Mesendoderm (in vitro differentiated cells): ENCODE measurements around the gene NYNRIN.

Experiments used
- DNase-seq: peaks from one replicate; pipeline ENCODE4 v3.0.0; 2013
- H2AK5ac ChIP-seq: 2 replicates; pipeline ENCODE4 v1.6.1; 2013; ENCODE audit warnings: low read length, inconsistent platforms
- H2BK120ac ChIP-seq: 2 replicates; pipeline ENCODE4 v1.6.1; 2013; ENCODE audit warnings: low read depth, mild to moderate bottlenecking, low read length, moderate library complexity, mixed read lengths
- H2BK15ac ChIP-seq: replicated peaks from 2 replicates; pipeline ENCODE4 v1.6.1; 2013; ENCODE audit warnings: low read depth, mild to moderate bottlenecking, moderate library complexity
- H2BK5ac ChIP-seq: 2 replicates; pipeline ENCODE4 v1.6.1; 2013; ENCODE audit warnings: low read length, inconsistent platforms
- H3K18ac ChIP-seq: 2 replicates; pipeline ENCODE4 v1.6.1; 2013; ENCODE audit warnings: mild to moderate bottlenecking, low read length, mixed read lengths
- H3K23ac ChIP-seq: one replicate; pipeline ENCODE4 v1.6.1; 2013; ENCODE audit warnings: low read length
- H3K27ac ChIP-seq: 2 replicates; pipeline ENCODE4 v1.5.1; 2013; ENCODE audit warnings: low read depth, mild to moderate bottlenecking, inconsistent platforms, low read length, moderate library complexity
- H3K27me3 ChIP-seq: 2 replicates; pipeline ENCODE4 v1.6.1; 2013; ENCODE audit warnings: low read length, control low read depth, mild to moderate bottlenecking, inconsistent platforms; ENCODE audit not compliant: insufficient read depth, poor library complexity
- H3K36me3 ChIP-seq: 2 replicates; pipeline ENCODE4 v1.6.1; 2013; ENCODE audit warnings: low read length, inconsistent platforms; ENCODE audit not compliant: control insufficient read depth, insufficient read depth
- H3K4ac ChIP-seq: one replicate; pipeline ENCODE4 v1.6.1; 2013; ENCODE audit warnings: low read depth, mild to moderate bottlenecking, low read length, moderate library complexity
- H3K4me1 ChIP-seq: 2 replicates; pipeline ENCODE4 v1.6.1; 2013; ENCODE audit warnings: low read depth, low read length, inconsistent platforms; ENCODE audit not compliant: control insufficient read depth
- H3K4me2 ChIP-seq: 2 replicates; pipeline ENCODE4 v1.6.1; 2013; ENCODE audit warnings: low read length
- H3K4me3 ChIP-seq: 2 replicates; pipeline ENCODE4 v1.5.1; 2013; ENCODE audit warnings: mild to moderate bottlenecking, low read length
- H3K56ac ChIP-seq: one replicate; pipeline ENCODE4 v1.6.1; 2013; ENCODE audit warnings: low read length
- H3K79me1 ChIP-seq: 2 replicates; pipeline ENCODE4 v1.6.1; 2013; ENCODE audit warnings: low read length, inconsistent platforms
- H3K79me2 ChIP-seq: 2 replicates; pipeline ENCODE4 v1.6.1; 2013; ENCODE audit warnings: mild to moderate bottlenecking, low read length; ENCODE audit not compliant: control insufficient read depth, insufficient read depth
- H3K9ac ChIP-seq: 2 replicates; pipeline ENCODE4 v1.6.1; 2013; ENCODE audit warnings: low read length, inconsistent platforms
- H4K5ac ChIP-seq: one replicate; pipeline ENCODE4 v1.6.1; 2013; ENCODE audit warnings: low read length
- H4K8ac ChIP-seq: one replicate; pipeline ENCODE4 v1.6.1; 2013; ENCODE audit warnings: low read depth, mild to moderate bottlenecking, control low read depth, low read length, moderate library complexity
- WGBS: extraction: QIAGEN DNeasy Blood & Tissue Kit; methylation state at CpG from one replicate; pipeline ENCODE4 v1.1.7; 2013; ENCODE audit warnings: low lambda C conversion rate, missing lambda C conversion rate; ENCODE audit not compliant: insufficient coverage; ENCODE audit errors: extremely low coverage; 5-methylcytosine and 5-hydroxymethylcytosine counted together

Gene NYNRIN

DNA sequence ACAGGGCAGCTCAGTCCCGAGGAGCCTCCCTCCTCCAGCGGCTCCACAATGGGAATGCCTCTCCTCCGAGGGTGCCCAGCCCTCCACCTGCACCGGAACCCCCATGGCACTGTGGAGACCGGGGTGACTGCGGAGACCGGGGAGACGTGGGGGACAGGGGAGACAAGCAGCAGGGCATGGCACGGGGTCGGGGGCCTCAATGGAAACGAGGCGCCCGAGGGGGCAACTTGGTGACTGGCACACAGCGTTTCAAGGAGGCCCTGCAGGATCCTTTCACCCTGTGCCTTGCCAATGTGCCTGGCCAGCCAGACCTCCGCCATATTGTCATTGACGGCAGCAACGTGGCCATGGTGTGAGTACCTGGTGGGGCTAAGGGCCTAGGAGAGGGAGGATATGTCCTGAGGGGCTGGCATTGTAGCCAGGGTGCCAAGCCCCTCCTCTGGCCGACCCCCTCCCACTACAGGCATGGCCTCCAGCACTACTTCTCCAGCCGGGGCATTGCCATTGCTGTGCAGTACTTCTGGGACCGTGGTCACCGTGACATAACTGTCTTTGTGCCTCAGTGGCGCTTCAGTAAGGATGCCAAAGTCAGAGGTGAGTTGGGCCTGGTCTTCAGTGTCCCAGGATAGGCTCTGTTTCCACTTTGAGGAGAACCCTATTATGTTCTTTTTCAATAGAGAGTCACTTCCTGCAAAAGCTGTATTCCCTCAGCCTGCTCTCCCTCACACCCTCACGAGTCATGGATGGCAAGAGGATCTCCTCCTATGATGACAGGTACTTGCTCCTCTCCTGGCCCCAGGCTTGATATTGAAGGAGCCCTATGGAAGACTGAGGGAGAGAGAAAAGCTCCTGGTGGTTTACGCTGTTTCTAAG lies 33.7 kb downstream of the NYNRIN start:
- WGBS: no CpG with 5 or more reads among the region's 24 CpGs
- no peak overlapping the region for H3K27ac ChIP-seq

DNA sequence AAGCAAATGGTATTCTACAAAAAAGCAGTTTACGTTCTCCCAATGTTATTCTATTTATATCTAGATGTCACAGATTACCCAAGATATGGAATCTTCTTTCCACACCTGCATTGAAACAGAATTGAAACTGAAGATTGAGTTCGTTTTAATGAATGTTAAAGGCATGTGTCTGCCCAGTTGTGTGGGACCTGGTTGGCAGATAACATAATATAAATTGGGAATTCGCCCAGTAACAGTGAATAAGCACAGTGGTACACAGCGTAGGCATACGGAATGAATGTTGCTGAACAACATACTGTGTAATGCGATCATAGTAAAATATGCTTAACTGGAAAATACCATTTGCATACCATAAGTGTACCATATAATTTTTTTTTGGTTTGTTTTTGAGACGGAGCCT lies 35.2 kb downstream of the NYNRIN start:
- no peak overlapping the region for H3K27ac ChIP-seq
- H3K9ac ChIP-seq: no peak overlapping the region
- H3K18ac ChIP-seq: no peak overlapping the region
- no peaks in the 10 kb centered on the region for H3K27me3 ChIP-seq
- H3K79me2 ChIP-seq: no peaks in the 10 kb centered on the region
- no peaks in the 10 kb centered on the region for H3K36me3 ChIP-seq
- no peak overlapping the region for H2BK120ac ChIP-seq
- H4K5ac ChIP-seq: no peak overlapping the region
- H3K4ac ChIP-seq: no peak overlapping the region
- no peak overlapping the region for H2BK15ac ChIP-seq
- H3K4me1 ChIP-seq: peaks cover 2% of the 10 kb centered on the region
- H2AK5ac ChIP-seq: no peak overlapping the region
- H3K23ac ChIP-seq: no peak overlapping the region
- H2BK5ac ChIP-seq: no peak overlapping the region
- no peak overlapping the region for H3K4me2 ChIP-seq
- no peak for DNase-seq
- no peak overlapping the region for H4K8ac ChIP-seq
- no peaks in the 10 kb centered on the region for H3K79me1 ChIP-seq
- H3K4me3 ChIP-seq: no peak overlapping the region
- WGBS: no CpG with 5 or more reads among the region's 7 CpGs
- H3K56ac ChIP-seq: no peak overlapping the region

More for the DNA sequence above, 33.7 kb downstream of the NYNRIN start:
- Histone ChIP-seq H3K79me1 (no peaks in the 10 kb centered on the region), H4K5ac (no peak overlapping the region), H3K4me2 (no peak overlapping the region), H3K4me3 (no peak overlapping the region), H3K4me1 (peaks cover 2% of the 10 kb centered on the region), H3K79me2 (no peaks in the 10 kb centered on the region), H2BK120ac (no peak overlapping the region), H3K56ac (peak overlapping the region; percentile 73), H2AK5ac (no peak overlapping the region), H3K36me3 (no peaks in the 10 kb centered on the region), H3K4ac (no peak overlapping the region), H3K18ac (no peak overlapping the region), H2BK5ac (no peak overlapping the region), H3K23ac (no peak overlapping the region), H3K27me3 (no peaks in the 10 kb centered on the region), H4K8ac (no peak overlapping the region), H2BK15ac (no peak overlapping the region), H3K9ac (no peak overlapping the region)
- DNase-seq: no peak

DNA sequence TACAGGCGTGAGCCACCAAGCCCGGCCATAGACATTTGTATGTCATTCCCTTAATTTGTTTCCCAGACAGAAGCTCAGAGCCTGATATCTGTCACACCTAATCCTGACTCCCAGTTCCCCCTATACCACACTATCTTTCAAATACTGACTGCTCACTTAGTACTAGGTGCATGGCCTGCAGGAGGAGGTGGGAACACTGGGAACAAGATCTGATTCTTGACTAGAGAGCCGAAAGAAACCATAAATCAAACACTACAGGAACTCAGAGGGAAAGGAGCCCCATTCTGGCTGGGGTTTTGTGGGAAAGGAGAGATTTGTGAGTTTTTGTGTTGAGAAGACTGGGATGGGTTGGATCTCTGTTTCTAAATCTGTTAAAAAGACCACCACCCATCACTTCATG lies 35.9 kb downstream of the NYNRIN start:
- no CpG with 5 or more reads among the region's 3 CpGs for WGBS
- Histone ChIP-seq H3K56ac (no peak overlapping the region), H3K79me2 (no peaks in the 10 kb centered on the region), H2BK120ac (no peak overlapping the region), H3K79me1 (no peaks in the 10 kb centered on the region), H2BK5ac (no peak overlapping the region), H3K4me3 (no peak overlapping the region), H3K4ac (no peak overlapping the region), H3K18ac (no peak overlapping the region), H2AK5ac (no peak overlapping the region), H3K4me1 (peaks cover 2% of the 10 kb centered on the region), H3K9ac (no peak overlapping the region), H3K23ac (no peak overlapping the region), H4K5ac (no peak overlapping the region), H3K36me3 (no peaks in the 10 kb centered on the region), H4K8ac (no peak overlapping the region), H3K27ac (no peak overlapping the region), H3K27me3 (no peaks in the 10 kb centered on the region), H2BK15ac (no peak overlapping the region), H3K4me2 (no peak overlapping the region)
- DNase-seq: no peak

DNA sequence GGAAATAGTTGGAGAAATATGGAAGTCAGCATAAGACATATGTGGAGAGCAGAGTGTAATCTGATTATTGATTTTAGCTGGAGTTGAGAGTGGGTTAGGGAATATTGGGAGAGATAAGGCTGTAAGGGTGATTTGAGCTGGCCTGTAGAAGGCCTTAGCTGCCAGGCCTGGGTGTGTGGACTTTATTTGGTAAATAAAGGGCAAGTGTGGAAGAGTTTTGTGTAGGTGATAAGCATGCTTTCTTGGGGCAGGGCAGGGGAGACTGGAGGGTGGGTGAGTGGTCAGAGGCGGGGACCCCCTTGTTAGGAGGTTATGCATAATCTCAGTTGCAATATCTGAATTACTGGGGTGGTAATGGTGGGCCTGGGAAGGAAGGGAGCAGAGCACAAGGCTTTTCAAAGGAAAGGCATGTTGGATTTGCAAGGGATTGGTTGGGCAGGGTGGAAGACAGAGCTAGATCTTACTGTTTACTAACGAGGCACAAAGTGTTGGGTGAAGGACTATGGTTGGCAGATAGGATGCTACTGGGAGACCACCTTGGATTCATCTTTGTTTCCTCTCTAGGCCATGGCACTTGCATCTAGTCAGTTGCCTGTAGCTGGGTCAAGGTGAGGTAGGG lies 36.5 kb downstream of the NYNRIN start:
- H2BK15ac ChIP-seq: no peak overlapping the region
- DNase-seq: no peak
- H3K36me3 ChIP-seq: no peaks in the 10 kb centered on the region
- no peak overlapping the region for H2AK5ac ChIP-seq
- H3K79me2 ChIP-seq: no peaks in the 10 kb centered on the region
- no peak overlapping the region for H3K9ac ChIP-seq
- H3K56ac ChIP-seq: no peak overlapping the region
- no peak overlapping the region for H3K18ac ChIP-seq
- H3K4me2 ChIP-seq: no peak overlapping the region
- no peak overlapping the region for H4K8ac ChIP-seq
- no peak overlapping the region for H3K4ac ChIP-seq
- H3K23ac ChIP-seq: no peak overlapping the region
- peaks cover 2% of the 10 kb centered on the region for H3K4me1 ChIP-seq
- H3K27me3 ChIP-seq: no peaks in the 10 kb centered on the region
- no peak overlapping the region for H3K4me3 ChIP-seq
- WGBS: no CpG with 5 or more reads among the region's 2 CpGs
- no peak overlapping the region for H2BK5ac ChIP-seq
- no peak overlapping the region for H2BK120ac ChIP-seq
- no peak overlapping the region for H3K27ac ChIP-seq
- no peaks in the 10 kb centered on the region for H3K79me1 ChIP-seq
- H4K5ac ChIP-seq: no peak overlapping the region

DNA sequence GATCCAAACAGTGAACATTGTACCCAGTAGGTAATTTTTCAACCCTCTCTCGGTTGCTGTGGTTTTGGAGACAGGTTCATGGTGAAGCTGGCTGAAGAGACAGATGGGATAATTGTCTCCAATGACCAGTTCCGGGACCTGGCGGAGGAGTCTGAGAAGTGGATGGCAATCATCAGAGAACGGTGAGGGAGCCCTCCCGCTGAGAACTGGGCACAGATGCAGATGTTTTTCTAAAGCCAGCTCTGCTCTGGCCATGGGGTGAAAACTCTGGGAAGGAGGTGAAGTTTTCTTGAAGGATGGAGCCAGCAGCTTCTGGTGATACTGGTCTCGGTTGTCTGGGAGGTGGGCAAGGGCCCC lies 37.2 kb downstream of the NYNRIN start:
- Histone ChIP-seq H3K56ac (no peak overlapping the region), H2AK5ac (no peak overlapping the region), H3K36me3 (no peaks in the 10 kb centered on the region), H3K79me2 (no peaks in the 10 kb centered on the region), H3K4me3 (no peak overlapping the region), H3K79me1 (peaks cover 4% of the 10 kb centered on the region), H4K5ac (no peak overlapping the region), H2BK5ac (no peak overlapping the region), H3K4me2 (no peak overlapping the region), H2BK120ac (no peak overlapping the region), H3K18ac (no peak overlapping the region), H3K27me3 (no peaks in the 10 kb centered on the region), H2BK15ac (no peak overlapping the region), H3K4me1 (no peaks in the 10 kb centered on the region), H4K8ac (no peak overlapping the region), H3K23ac (no peak overlapping the region), H3K4ac (no peak overlapping the region), H3K27ac (no peak overlapping the region), H3K9ac (no peak overlapping the region)
- no peak for DNase-seq
- no CpG with 5 or more reads among the region's 6 CpGs for WGBS
